ENCODE results near the gene CXCL6. TPM values are rescaled to one million over a fixed set of nuclear protein-coding genes. Genes with fewer than 3 reads are reported as not detected.

CXCL6 gene
- total and polyA plus RNA-seq, 9 donors, result 0.12 to 1.5 (median 0.17) TPM; not detected in 2

DNA sequence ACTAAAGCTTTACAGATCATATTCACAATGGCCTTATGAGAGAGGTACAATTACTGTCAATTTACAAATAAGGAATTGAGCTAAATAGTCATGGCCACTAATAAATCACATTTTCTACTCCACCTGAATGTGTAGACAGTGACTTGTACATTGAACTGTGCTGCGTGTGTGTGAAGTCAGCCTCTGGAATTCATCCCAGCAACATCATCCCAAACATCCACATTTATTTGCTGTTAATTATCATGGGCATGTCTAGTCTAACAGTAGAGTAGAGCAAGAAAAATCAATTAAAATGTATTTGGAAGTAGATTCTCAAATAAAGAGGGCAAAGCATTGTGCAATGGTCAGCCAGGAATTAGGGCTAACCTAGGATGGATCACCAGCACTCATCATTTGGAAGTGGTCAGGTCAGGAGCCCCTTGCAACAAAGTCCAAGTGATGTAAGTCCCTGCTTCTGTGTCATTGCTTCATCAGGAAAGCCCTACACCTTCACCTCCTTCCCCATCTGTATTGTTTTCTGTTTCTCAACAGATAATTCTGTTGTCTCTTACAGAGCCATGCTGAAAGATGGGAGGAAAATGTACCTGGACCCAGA, 11.8 kb downstream of the CXCL6 start:
- Histone ChIP-seq H3K9me3 (no peaks in the 10 kb centered on the region), H3K27me3 (no peaks in the 10 kb centered on the region), H3K27ac (no peak overlapping the region), H3K4me1 (ENCODE audit: insufficient read depth) (no peaks in the 10 kb centered on the region), H3K4me3 (no peak overlapping the region), H3K36me3 (no peaks in the 10 kb centered on the region)
- no peak for DNase-seq
- TF ChIP-seq, protein P1, sequence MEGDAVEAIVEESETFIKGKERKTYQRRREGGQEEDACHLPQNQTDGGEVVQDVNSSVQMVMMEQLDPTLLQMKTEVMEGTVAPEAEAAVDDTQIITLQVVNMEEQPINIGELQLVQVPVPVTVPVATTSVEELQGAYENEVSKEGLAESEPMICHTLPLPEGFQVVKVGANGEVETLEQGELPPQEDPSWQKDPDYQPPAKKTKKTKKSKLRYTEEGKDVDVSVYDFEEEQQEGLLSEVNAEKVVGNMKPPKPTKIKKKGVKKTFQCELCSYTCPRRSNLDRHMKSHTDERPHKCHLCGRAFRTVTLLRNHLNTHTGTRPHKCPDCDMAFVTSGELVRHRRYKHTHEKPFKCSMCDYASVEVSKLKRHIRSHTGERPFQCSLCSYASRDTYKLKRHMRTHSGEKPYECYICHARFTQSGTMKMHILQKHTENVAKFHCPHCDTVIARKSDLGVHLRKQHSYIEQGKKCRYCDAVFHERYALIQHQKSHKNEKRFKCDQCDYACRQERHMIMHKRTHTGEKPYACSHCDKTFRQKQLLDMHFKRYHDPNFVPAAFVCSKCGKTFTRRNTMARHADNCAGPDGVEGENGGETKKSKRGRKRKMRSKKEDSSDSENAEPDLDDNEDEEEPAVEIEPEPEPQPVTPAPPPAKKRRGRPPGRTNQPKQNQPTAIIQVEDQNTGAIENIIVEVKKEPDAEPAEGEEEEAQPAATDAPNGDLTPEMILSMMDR (IDR thresholded peaks at IDR 0.05), result no peak
- TF ChIP-seq POLR2A (IDR thresholded peaks at IDR 0.05) (no peak), EP300 (IDR thresholded peaks at IDR 0.05) (no peak)
- intact Hi-C loops (cut with DNase I), result no loop called here
- WGBS, 3 donors, result 81 to 88% (median 87%) methylated on average over 1 of the region's 1 CpG

DNA sequence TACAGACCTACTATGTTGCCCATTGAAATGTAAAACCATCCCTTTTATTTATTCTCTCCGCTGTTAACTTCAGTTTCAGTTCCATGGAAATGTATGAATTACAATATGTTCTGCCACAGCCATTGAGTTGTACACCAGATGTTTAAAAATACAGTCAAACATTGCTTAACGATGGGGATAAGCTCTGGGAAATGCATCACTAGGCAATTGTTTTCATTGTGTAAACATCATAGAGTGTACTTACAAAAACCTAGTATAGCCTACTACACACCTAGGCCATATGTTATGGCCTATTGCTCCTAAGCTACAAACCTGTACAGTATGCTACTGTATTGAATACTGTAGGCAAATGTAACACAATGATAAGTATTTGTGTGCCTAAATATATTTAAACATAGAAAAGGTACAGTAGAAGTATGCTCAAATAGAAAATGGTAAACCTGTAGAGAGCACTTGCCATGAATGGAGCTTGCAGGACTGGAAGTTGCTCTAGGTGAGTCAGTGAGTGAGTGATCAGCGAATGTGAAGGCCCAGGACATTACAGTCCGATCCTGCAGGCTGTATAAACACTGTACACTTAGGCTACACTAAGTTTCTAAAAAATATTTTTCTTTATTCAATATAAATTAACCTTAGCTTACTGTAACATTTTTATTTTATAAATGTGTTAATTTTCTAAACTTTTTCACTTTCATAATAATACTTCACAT, 13.9 kb downstream of the CXCL6 start:
- Histone ChIP-seq H3K4me3 (no peak overlapping the region), H3K4me1 (ENCODE audit: insufficient read depth) (no peaks in the 10 kb centered on the region), H3K27ac (no peak overlapping the region), H3K36me3 (no peaks in the 10 kb centered on the region), H3K27me3 (no peaks in the 10 kb centered on the region), H3K9me3 (no peaks in the 10 kb centered on the region)
- intact Hi-C loops (cut with DNase I), result no loop called here
- 83 to 87% (median 85%) methylated on average over 4 of the region's 4 CpGs for WGBS, 3 donors
- TF ChIP-seq EP300 (IDR thresholded peaks at IDR 0.05) (no peak), POLR2A (IDR thresholded peaks at IDR 0.05) (no peak)
- TF ChIP-seq, protein P1 (IDR thresholded peaks at IDR 0.05), result no peak
- DNase-seq, result no peak

DNA sequence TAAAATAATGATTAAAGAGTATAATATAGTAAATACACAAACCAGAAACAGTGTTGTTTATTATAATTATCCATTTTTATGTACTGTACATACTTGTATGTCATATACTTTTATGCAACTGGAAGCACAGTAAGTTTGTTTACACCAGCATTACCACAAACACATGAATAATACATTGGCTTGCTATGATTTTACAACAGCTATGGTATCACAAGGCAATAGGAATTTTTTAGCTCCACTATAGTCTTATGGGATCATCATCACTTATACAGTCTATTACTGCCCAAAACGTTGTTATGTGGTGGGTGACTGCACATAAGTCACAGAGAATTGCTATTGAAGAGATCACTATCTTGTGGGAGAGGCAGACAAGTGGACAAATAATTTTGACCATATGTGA, 14.8 kb downstream of the CXCL6 start:
- intact Hi-C loops (cut with DNase I), result no loop called here
- H3K27ac ChIP-seq, result no peak overlapping the region
- TF ChIP-seq, protein P1 (IDR thresholded peaks at IDR 0.05), result no peak
- TF ChIP-seq POLR2A (IDR thresholded peaks at IDR 0.05) (no peak), EP300 (IDR thresholded peaks at IDR 0.05) (no peak)
- DNase-seq, result no peak
- H3K4me3 ChIP-seq, result no peak overlapping the region
- no peaks in the 10 kb centered on the region for H3K4me1 ChIP-seq (ENCODE audit: insufficient read depth)
- H3K9me3 ChIP-seq, result no peaks in the 10 kb centered on the region
- WGBS, 3 donors, result 72 to 86% (median 82%) methylated on average over 1 of the region's 1 CpG
- no peaks in the 10 kb centered on the region for H3K27me3 ChIP-seq
- no peaks in the 10 kb centered on the region for H3K36me3 ChIP-seq

DNA sequence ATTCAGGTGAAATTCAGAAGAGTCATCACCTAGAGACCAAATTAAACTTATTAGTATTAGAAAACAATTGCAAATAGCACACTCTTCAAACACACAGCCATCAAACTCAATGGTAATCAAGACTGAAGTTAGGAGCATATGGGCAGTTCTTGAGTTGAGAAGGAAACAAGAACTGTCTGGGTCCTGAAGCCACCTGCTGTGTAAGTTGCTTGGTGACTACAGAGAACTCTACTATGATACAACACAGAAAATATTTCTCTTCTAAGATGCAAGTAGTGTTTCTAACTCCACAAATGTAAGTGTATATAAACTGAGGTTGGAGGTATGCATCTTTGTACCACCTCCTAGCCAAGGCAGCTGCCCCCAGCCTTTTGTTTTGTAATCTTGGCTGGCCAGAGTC, 16.3 kb downstream of the CXCL6 start:
- H3K27ac ChIP-seq, result no peak overlapping the region
- no peak for DNase-seq
- TF ChIP-seq, protein P1 (IDR thresholded peaks at IDR 0.05), result no peak
- TF ChIP-seq EP300 (IDR thresholded peaks at IDR 0.05), result no peak
- TF ChIP-seq POLR2A (IDR thresholded peaks at IDR 0.05), result no peak
- intact Hi-C loops (cut with DNase I), result no loop called here
- H3K36me3 ChIP-seq, result no peaks in the 10 kb centered on the region
- H3K4me1 ChIP-seq (ENCODE audit: insufficient read depth), result no peaks in the 10 kb centered on the region
- no peak overlapping the region for H3K4me3 ChIP-seq
- H3K9me3 ChIP-seq, result no peaks in the 10 kb centered on the region
- H3K27me3 ChIP-seq, result no peaks in the 10 kb centered on the region
